ENCODE measurements around the gene DNAJC3. TPM values are rescaled to one million over a fixed set of nuclear protein-coding genes. Genes with fewer than 3 reads are reported as not detected.

The DNAJC3 gene
- total RNA-seq, 1 donor from 2014 or later, result 29.0 TPM

- Mint-ChIP-seq H3K27ac (no peak overlapping the region), H3K4me3 (no peak overlapping the region), H3K9me3 (no peaks in the 10 kb centered on the region), H3K27me3 (no peaks in the 10 kb centered on the region), H3K4me1 (ENCODE audit: unreplicated experiment) (peaks cover 6% of the 10 kb centered on the region), H3K36me3 (peaks cover 7% of the 10 kb centered on the region)
- TF ChIP-seq CTCF (conservative IDR thresholded peaks at IDR 0.05), result no peak
- DNase-seq (ENCODE audit: extremely low spot score, unreplicated experiment), result no peak
Observed at GRCh38 chr13:95706356-95706755, 29.4 kb downstream of the DNAJC3 start.

- Mint-ChIP-seq H3K27ac (no peak overlapping the region), H3K4me3 (no peak overlapping the region), H3K4me1 (ENCODE audit: unreplicated experiment) (peaks cover 6% of the 10 kb centered on the region), H3K27me3 (no peaks in the 10 kb centered on the region), H3K36me3 (peaks cover 11% of the 10 kb centered on the region), H3K9me3 (no peaks in the 10 kb centered on the region)
- no peak for TF ChIP-seq CTCF (conservative IDR thresholded peaks at IDR 0.05)
- no peak for DNase-seq (ENCODE audit: extremely low spot score, unreplicated experiment)
Observed at GRCh38 chr13:95707035-95707434, 30.1 kb downstream of the DNAJC3 start.

- peaks cover 15% of the 10 kb centered on the region for H3K36me3 Mint-ChIP-seq
- no peak for TF ChIP-seq CTCF (conservative IDR thresholded peaks at IDR 0.05)
- peaks cover 6% of the 10 kb centered on the region for H3K4me1 Mint-ChIP-seq (ENCODE audit: unreplicated experiment)
- no peak overlapping the region for H3K27ac Mint-ChIP-seq
- no peaks in the 10 kb centered on the region for H3K9me3 Mint-ChIP-seq
- H3K4me3 Mint-ChIP-seq, result no peak overlapping the region
- no peak for DNase-seq (ENCODE audit: extremely low spot score, unreplicated experiment)
- H3K27me3 Mint-ChIP-seq, result no peaks in the 10 kb centered on the region
Observed at GRCh38 chr13:95707442-95708390, 30.8 kb downstream of the DNAJC3 start.

- no peak overlapping the region for H3K27ac Mint-ChIP-seq
- H3K4me1 Mint-ChIP-seq (ENCODE audit: unreplicated experiment), result peaks cover 6% of the 10 kb centered on the region
- no peak for DNase-seq (ENCODE audit: extremely low spot score, unreplicated experiment)
- no peaks in the 10 kb centered on the region for H3K27me3 Mint-ChIP-seq
- no peak overlapping the region for H3K4me3 Mint-ChIP-seq
- H3K36me3 Mint-ChIP-seq, result peaks cover 21% of the 10 kb centered on the region
- no peaks in the 10 kb centered on the region for H3K9me3 Mint-ChIP-seq
- no peak for TF ChIP-seq CTCF (conservative IDR thresholded peaks at IDR 0.05)
Observed at GRCh38 chr13:95708391-95708774, 31.4 kb downstream of the DNAJC3 start.

- Mint-ChIP-seq H3K9me3 (no peaks in the 10 kb centered on the region), H3K27me3 (no peaks in the 10 kb centered on the region), H3K4me3 (no peak overlapping the region), H3K27ac (no peak overlapping the region), H3K4me1 (ENCODE audit: unreplicated experiment) (peaks cover 6% of the 10 kb centered on the region), H3K36me3 (peaks cover 24% of the 10 kb centered on the region)
- TF ChIP-seq CTCF (conservative IDR thresholded peaks at IDR 0.05), result no peak
- no peak for DNase-seq (ENCODE audit: extremely low spot score, unreplicated experiment)
Observed at GRCh38 chr13:95708811-95709500, 32.0 kb downstream of the DNAJC3 start.
